ENCODE results near the gene PKNOX2. TPM values are rescaled to one million over a fixed set of nuclear protein-coding genes. Genes with fewer than 3 reads are reported as not detected.

The PKNOX2 gene
- total and polyA plus RNA-seq, 2 of the 4 experiments (the other 2 are of a cell fraction) = 0.72 to 2.3 TPM

DNA sequence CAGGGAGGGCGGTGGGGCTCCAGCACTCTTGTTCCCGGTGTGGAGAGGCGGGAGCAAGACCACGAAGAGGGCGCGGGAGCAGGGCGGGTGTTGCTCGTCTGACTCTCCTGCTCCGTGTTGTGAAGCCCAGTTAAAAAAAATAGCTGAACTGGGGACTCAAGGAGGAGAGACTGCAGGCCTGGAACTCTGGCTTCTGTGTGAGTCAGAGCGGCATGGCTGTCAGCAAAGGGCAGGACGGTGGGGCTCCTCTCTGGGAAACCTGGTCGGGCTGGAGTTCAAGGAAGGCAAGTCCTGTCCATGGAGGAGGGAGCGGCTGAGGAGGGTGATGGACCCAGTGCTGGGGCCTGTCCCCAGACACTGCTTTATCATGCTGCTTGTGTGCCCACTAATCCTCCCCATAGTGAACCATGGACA is 179.2 kb downstream of the PKNOX2 start:
- ChIA-PET POLR2A (ENCODE audit: unreplicated experiment) (interaction anchor here (0.6 kb wide), 1 partner anchor 13 kb away, joined by 7 read pairs; no protein-coding TSS in a partner anchor), CTCF (no interaction called here)
- 79% methylated on average over 11 of the region's 13 CpGs; no CpG with 5 or more reads in 1 of the 2 experiments for WGBS, 2 experiments (ENCODE audit: extremely low coverage in 2 of 2, insufficient read length in 1 of 2)
- H2AK5ac ChIP-seq (ENCODE audit: low read depth, low read length) = no peak overlapping the region
- TF ChIP-seq FOS (IDR thresholded peaks at IDR 0.05; ENCODE audit: low read depth, low read length) (no peak), MAZ (IDR thresholded peaks at IDR 0.05; ENCODE audit: borderline replicate concordance, low read depth, low read length) (no peak), SMC3 (IDR thresholded peaks at IDR 0.05; ENCODE audit: low read depth, low read length) (no peak), MAFK (IDR thresholded peaks at IDR 0.05; ENCODE audit: low read depth, low read length) (no peak), CEBPB (IDR thresholded peaks at IDR 0.05; ENCODE audit: low read depth, low read length) (no peak), CHD1 (IDR thresholded peaks at IDR 0.05; ENCODE audit: low read depth, low read length) (no peak), MXI1 (IDR thresholded peaks at IDR 0.05; ENCODE audit: borderline replicate concordance, low read depth, low read length) (no peak), RCOR1 (IDR thresholded peaks at IDR 0.05; ENCODE audit: insufficient replicate concordance, low read length) (no peak), RFX5 (IDR thresholded peaks at IDR 0.05; ENCODE audit: low read depth, low read length) (no peak), BHLHE40 (IDR thresholded peaks at IDR 0.05; ENCODE audit: low read depth, low read length) (no peak), POLR2A (IDR thresholded peaks at IDR 0.05; ENCODE audit: low read depth, low read length) (no peak), RAD21 (IDR thresholded peaks at IDR 0.05; ENCODE audit: low read length) (no peak), NFE2L2 (IDR thresholded peaks at IDR 0.05; ENCODE audit: low read depth, low read length) (no peak)
- TF ChIP-seq, protein P1, sequence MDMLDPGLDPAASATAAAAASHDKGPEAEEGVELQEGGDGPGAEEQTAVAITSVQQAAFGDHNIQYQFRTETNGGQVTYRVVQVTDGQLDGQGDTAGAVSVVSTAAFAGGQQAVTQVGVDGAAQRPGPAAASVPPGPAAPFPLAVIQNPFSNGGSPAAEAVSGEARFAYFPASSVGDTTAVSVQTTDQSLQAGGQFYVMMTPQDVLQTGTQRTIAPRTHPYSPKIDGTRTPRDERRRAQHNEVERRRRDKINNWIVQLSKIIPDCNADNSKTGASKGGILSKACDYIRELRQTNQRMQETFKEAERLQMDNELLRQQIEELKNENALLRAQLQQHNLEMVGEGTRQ (IDR thresholded peaks at IDR 0.05; ENCODE audit: low read depth, low read length) = no peak
- TF ChIP-seq, protein P2, sequence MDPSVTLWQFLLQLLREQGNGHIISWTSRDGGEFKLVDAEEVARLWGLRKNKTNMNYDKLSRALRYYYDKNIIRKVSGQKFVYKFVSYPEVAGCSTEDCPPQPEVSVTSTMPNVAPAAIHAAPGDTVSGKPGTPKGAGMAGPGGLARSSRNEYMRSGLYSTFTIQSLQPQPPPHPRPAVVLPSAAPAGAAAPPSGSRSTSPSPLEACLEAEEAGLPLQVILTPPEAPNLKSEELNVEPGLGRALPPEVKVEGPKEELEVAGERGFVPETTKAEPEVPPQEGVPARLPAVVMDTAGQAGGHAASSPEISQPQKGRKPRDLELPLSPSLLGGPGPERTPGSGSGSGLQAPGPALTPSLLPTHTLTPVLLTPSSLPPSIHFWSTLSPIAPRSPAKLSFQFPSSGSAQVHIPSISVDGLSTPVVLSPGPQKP (IDR thresholded peaks at IDR 0.05; ENCODE audit: borderline replicate concordance, low read depth, low read length) = no peak
- TF ChIP-seq, protein P3, sequence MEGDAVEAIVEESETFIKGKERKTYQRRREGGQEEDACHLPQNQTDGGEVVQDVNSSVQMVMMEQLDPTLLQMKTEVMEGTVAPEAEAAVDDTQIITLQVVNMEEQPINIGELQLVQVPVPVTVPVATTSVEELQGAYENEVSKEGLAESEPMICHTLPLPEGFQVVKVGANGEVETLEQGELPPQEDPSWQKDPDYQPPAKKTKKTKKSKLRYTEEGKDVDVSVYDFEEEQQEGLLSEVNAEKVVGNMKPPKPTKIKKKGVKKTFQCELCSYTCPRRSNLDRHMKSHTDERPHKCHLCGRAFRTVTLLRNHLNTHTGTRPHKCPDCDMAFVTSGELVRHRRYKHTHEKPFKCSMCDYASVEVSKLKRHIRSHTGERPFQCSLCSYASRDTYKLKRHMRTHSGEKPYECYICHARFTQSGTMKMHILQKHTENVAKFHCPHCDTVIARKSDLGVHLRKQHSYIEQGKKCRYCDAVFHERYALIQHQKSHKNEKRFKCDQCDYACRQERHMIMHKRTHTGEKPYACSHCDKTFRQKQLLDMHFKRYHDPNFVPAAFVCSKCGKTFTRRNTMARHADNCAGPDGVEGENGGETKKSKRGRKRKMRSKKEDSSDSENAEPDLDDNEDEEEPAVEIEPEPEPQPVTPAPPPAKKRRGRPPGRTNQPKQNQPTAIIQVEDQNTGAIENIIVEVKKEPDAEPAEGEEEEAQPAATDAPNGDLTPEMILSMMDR (conservative IDR thresholded peaks at IDR 0.05; ENCODE audit: low read depth, low read length) = no peak
- H2BK5ac ChIP-seq (ENCODE audit: low read depth, low read length, poor library complexity, severe bottlenecking) = no peak overlapping the region
- H3K14ac ChIP-seq (replicated peaks; ENCODE audit: low read depth, low read length) = no peak overlapping the region
- no peak overlapping the region for H4K5ac ChIP-seq (ENCODE audit: low read depth, low read length)
- no peak overlapping the region for H3K18ac ChIP-seq (ENCODE audit: low read depth, low read length)
- H3K9me3 ChIP-seq (ENCODE audit: control insufficient read depth, insufficient read depth, low read length) = no peaks in the 10 kb centered on the region
- in situ Hi-C loops (cut with MboI; ENCODE audit: low sequenced_read_pairs) = no loop called here
- no peak overlapping the region for H3K4ac ChIP-seq (ENCODE audit: low read depth, low read length)
- DNase-seq (peak; percentile 49), ATAC-seq (ENCODE audit: low read depth) (peak; percentile 40)
- H3K56ac ChIP-seq (ENCODE audit: extremely low read depth, insufficient read depth, low read length) = no peak overlapping the region
- no peaks in the 10 kb centered on the region for H3K9me1 ChIP-seq (ENCODE audit: insufficient read depth, low read length)
- H3K27me3 ChIP-seq (ENCODE audit: control insufficient read depth, insufficient read depth, low read length) = peaks cover 2% of the 10 kb centered on the region
- no peaks in the 10 kb centered on the region for H3K36me3 ChIP-seq (ENCODE audit: control insufficient read depth, insufficient read depth, low read length)
- BruUV-seq (replicated peaks) = no TSS peak
- H3K4me2 ChIP-seq (ENCODE audit: low read depth, low read length) = no peak overlapping the region
- dilution Hi-C loops (cut with HindIII; ENCODE audit: low sequenced_read_pairs, unreplicated experiment) = no loop called here
- H4K20me1 ChIP-seq (ENCODE audit: insufficient read depth, low read length) = no peaks in the 10 kb centered on the region
- no peak overlapping the region for H3K9ac ChIP-seq (ENCODE audit: low read depth, low read length)
- no peaks in the 10 kb centered on the region for H3K79me1 ChIP-seq (ENCODE audit: low read depth in 1 of 2, low read length in 2 of 2)
- no peak overlapping the region for H3K4me3 ChIP-seq (ENCODE audit: insufficient read depth, low read depth, low read length)
- H4K8ac ChIP-seq (ENCODE audit: low read depth in 2 of 2, low read length in 2 of 2) = no peak overlapping the region
- H2BK120ac ChIP-seq (ENCODE audit: low read depth, low read length) = no peak overlapping the region
- H3K23ac ChIP-seq (ENCODE audit: low read depth, low read length) = no peak overlapping the region
- H2BK15ac ChIP-seq (ENCODE audit: low read depth, low read length) = no peak overlapping the region
- H2AK9ac ChIP-seq (replicated peaks; ENCODE audit: low read depth, low read length, poor library complexity) = peak overlapping the region; percentile 34
- H4K91ac ChIP-seq (ENCODE audit: insufficient read depth, low read depth, low read length) = no peak overlapping the region
- intact Hi-C loops (cut with micrococcal nuclease) = no loop called here
- peaks cover 2% of the 10 kb centered on the region; the same call in 1 of the 2 replicates for H3K4me1 ChIP-seq (ENCODE audit: control insufficient read depth, insufficient read depth, low read length)
- H2AFZ ChIP-seq (replicated peaks; ENCODE audit: low read length, poor library complexity) = peak overlapping the region; percentile 68
- H2BK20ac ChIP-seq (ENCODE audit: low read depth, low read length) = no peak overlapping the region
- no peak overlapping the region for H3K27ac ChIP-seq (ENCODE audit: insufficient read depth, low read length)

All from IMR-90 (cell line).